OCI-LY1 (cell line): ENCODE measurements around the gene IGFBP7.

Experiments used
- H2AFZ ChIP-seq: fragments of 200-600 bp; sonication (generic), shearing (Covaris generic); 2 replicates; pipeline ENCODE4 v1.6.0; 2014; ENCODE audit warnings: antibody characterized with exemption, mild to moderate bottlenecking, low read length
- H3F3A ChIP-seq: fragments of 200-600 bp; sonication (generic), shearing (Covaris generic); 2 replicates; pipeline ENCODE4 v1.6.0; 2014; ENCODE audit warnings: mild to moderate bottlenecking, antibody characterized with exemption, low read length, moderate library complexity; ENCODE audit not compliant: insufficient read depth
- H3K27ac ChIP-seq: fragments of 200-600 bp; sonication (generic); 2 replicates; pipeline ENCODE4 v1.5.1; 2014; ENCODE audit warnings: low read length, mixed run types, mild to moderate bottlenecking, low read depth; ENCODE audit not compliant: poor library complexity, severe bottlenecking
- H3K27me3 ChIP-seq: fragments of 200-600 bp; sonication (generic); 2 replicates; pipeline ENCODE4 v1.6.0; 2014; ENCODE audit warnings: antibody characterized with exemption, mild to moderate bottlenecking, low read length, moderate library complexity; ENCODE audit not compliant: insufficient read depth
- H3K36me3 ChIP-seq: fragments of 200-600 bp; sonication (generic); 2 replicates; pipeline ENCODE4 v1.6.1; 2014; ENCODE audit warnings: mild to moderate bottlenecking, antibody characterized with exemption, low read length, moderate library complexity, mixed read lengths; ENCODE audit not compliant: insufficient read depth
- H3K4me1 ChIP-seq: fragments of 200-600 bp; sonication (generic); 2 replicates; pipeline ENCODE4 v1.5.1; 2014; ENCODE audit warnings: mild to moderate bottlenecking, low read length, moderate library complexity; ENCODE audit not compliant: insufficient read depth, severe bottlenecking
- H3K4me2 ChIP-seq: fragments of 200-600 bp; sonication (generic), shearing (Covaris generic); 2 replicates; pipeline ENCODE4 v1.6.1; 2014; ENCODE audit warnings: low read length
- H3K4me3 ChIP-seq: fragments of 200-600 bp; sonication (generic); 2 replicates; pipeline ENCODE4 v1.5.1; 2014; ENCODE audit warnings: low read length, low read depth, mild to moderate bottlenecking, mixed read lengths; ENCODE audit not compliant: poor library complexity, severe bottlenecking
- H3K79me2 ChIP-seq: fragments of 200-600 bp; shearing (Covaris generic); 2 replicates; pipeline ENCODE4 v1.6.1; 2016; ENCODE audit warnings: mixed run types, low read length, mixed read lengths; ENCODE audit not compliant: insufficient read depth
- H3K9ac ChIP-seq: fragments of 200-600 bp; sonication (generic), shearing (Covaris generic); 2 replicates; pipeline ENCODE4 v1.6.1; 2014; ENCODE audit warnings: mild to moderate bottlenecking, low read length, mixed read lengths
- H3K9me2 ChIP-seq: fragments of 200-600 bp; sonication (generic), shearing (Covaris generic); 2 replicates; pipeline ENCODE4 v1.6.1; 2014; ENCODE audit warnings: low read depth, mild to moderate bottlenecking, low read length, mixed read lengths
- H3K9me3 ChIP-seq: fragments of 200-600 bp; shearing (Covaris generic); 2 replicates; pipeline ENCODE4 v1.6.1; 2014; ENCODE audit warnings: low read length, mixed read lengths
- H4K20me1 ChIP-seq: fragments of 200-600 bp; sonication (generic), shearing (Covaris generic); 2 replicates; pipeline ENCODE4 v1.6.0; 2016; ENCODE audit warnings: mild to moderate bottlenecking, low read length; ENCODE audit not compliant: insufficient read depth
- EZH2 ChIP-seq: fragments of 200-600 bp; sonication (generic), shearing (Covaris generic); IDR thresholded peaks from 2 replicates; pipeline ENCODE4 v1.8.0; 2017; ENCODE audit warnings: borderline replicate concordance, mixed run types, mild to moderate bottlenecking, antibody characterized with exemption, low read length, moderate library complexity, mixed read lengths
- TF ChIP-seq, protein P1 (sequence below): fragments of 200-600 bp; sonication (generic), shearing (Covaris generic); IDR thresholded peaks from 2 replicates; pipeline ENCODE4 v1.5.1; 2017; ENCODE audit warnings: mild to moderate bottlenecking, antibody characterized with exemption, low read length, moderate library complexity, mixed read lengths

Gene IGFBP7

GRCh38 chr4:57083090-57083489, 27.1 kb downstream of the IGFBP7 start:
- no peaks in the 10 kb centered on the region for H3K27me3 ChIP-seq
- no peaks in the 10 kb centered on the region for H3K4me1 ChIP-seq
- H3K27ac ChIP-seq: no peak overlapping the region

GRCh38 chr4:57081651-57082621, 28.2 kb downstream of the IGFBP7 start:
- no peaks in the 10 kb centered on the region for H3F3A ChIP-seq
- no peaks in the 10 kb centered on the region for H3K36me3 ChIP-seq
- TF ChIP-seq, protein P1, sequence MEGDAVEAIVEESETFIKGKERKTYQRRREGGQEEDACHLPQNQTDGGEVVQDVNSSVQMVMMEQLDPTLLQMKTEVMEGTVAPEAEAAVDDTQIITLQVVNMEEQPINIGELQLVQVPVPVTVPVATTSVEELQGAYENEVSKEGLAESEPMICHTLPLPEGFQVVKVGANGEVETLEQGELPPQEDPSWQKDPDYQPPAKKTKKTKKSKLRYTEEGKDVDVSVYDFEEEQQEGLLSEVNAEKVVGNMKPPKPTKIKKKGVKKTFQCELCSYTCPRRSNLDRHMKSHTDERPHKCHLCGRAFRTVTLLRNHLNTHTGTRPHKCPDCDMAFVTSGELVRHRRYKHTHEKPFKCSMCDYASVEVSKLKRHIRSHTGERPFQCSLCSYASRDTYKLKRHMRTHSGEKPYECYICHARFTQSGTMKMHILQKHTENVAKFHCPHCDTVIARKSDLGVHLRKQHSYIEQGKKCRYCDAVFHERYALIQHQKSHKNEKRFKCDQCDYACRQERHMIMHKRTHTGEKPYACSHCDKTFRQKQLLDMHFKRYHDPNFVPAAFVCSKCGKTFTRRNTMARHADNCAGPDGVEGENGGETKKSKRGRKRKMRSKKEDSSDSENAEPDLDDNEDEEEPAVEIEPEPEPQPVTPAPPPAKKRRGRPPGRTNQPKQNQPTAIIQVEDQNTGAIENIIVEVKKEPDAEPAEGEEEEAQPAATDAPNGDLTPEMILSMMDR: no peak
- no peak for TF ChIP-seq EZH2
- H3K4me2 ChIP-seq: no peak overlapping the region
- H3K9me2 ChIP-seq: no peaks in the 10 kb centered on the region
- H4K20me1 ChIP-seq: no peaks in the 10 kb centered on the region
- no peak overlapping the region for H2AFZ ChIP-seq
- H3K4me3 ChIP-seq: no peak overlapping the region
- H3K27me3 ChIP-seq: no peaks in the 10 kb centered on the region
- no peaks in the 10 kb centered on the region for H3K4me1 ChIP-seq
- H3K9me3 ChIP-seq: no peaks in the 10 kb centered on the region
- no peak overlapping the region for H3K9ac ChIP-seq
- H3K79me2 ChIP-seq: no peaks in the 10 kb centered on the region
- H3K27ac ChIP-seq: no peak overlapping the region

More at GRCh38 chr4:57083090-57083489, 27.1 kb downstream of the IGFBP7 start:
- Histone ChIP-seq H3K9me2 (no peaks in the 10 kb centered on the region), H3K9ac (no peak overlapping the region), H3F3A (no peaks in the 10 kb centered on the region), H2AFZ (no peak overlapping the region), H3K36me3 (no peaks in the 10 kb centered on the region), H3K9me3 (no peaks in the 10 kb centered on the region), H3K4me2 (no peak overlapping the region), H3K79me2 (no peaks in the 10 kb centered on the region), H3K4me3 (no peak overlapping the region), H4K20me1 (no peaks in the 10 kb centered on the region)
- TF ChIP-seq EZH2: no peak
- TF ChIP-seq, protein P1: no peak

DNA sequence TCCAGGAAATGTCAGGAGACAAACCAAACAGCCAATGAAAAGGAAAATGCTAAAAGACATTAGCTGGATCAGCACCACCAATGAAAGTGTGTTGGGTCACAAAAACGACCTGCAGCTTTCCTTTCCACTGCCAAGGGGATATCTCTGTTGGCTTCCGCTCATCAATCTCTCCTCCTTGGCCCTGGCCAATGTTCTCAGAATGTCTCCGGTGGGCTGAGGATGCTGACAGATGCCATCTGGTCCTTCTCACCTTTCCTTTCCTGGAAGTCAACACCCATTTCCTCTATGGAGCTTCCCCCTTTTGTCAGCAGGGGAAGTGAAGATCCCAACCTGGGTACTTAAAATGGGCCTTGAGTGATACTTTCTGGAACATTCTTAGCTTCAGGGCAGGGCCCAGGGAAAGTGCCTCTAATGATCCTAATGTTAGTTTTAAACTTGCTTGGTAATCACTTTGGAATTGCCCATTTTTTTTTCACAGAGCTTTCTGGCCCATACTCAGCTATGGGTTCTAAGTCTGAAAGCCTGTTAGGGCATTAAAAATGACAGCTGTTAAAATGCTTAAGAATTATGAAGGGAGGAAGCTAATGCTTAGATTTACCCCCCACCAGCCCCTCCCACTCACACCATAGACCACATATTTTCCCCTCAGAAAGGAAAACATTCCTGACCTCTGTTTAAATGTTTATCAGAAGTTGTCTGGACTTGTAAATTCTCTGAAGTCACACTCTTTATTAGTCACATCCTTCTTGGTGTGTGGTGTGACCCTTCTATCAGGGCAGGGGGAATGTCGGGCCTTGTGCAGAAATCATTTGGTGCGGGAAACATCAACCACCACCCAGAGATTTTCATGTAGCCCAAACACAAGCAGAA, 29.2 kb downstream of the IGFBP7 start:
- no peaks in the 10 kb centered on the region for H4K20me1 ChIP-seq
- H3K4me2 ChIP-seq: no peak overlapping the region
- H3K9me3 ChIP-seq: no peaks in the 10 kb centered on the region
- H3K9me2 ChIP-seq: no peaks in the 10 kb centered on the region
- no peak overlapping the region for H2AFZ ChIP-seq
- TF ChIP-seq, protein P1: no peak
- no peak for TF ChIP-seq EZH2
- no peak overlapping the region for H3K27ac ChIP-seq
- no peak overlapping the region for H3K4me3 ChIP-seq
- no peaks in the 10 kb centered on the region for H3F3A ChIP-seq
- H3K4me1 ChIP-seq: no peaks in the 10 kb centered on the region
- H3K27me3 ChIP-seq: no peaks in the 10 kb centered on the region
- no peak overlapping the region for H3K9ac ChIP-seq
- H3K79me2 ChIP-seq: no peaks in the 10 kb centered on the region
- H3K36me3 ChIP-seq: no peaks in the 10 kb centered on the region
